ENCODE data around the gene IKZF1. TPM values are rescaled to one million over a fixed set of nuclear protein-coding genes. Genes with fewer than 3 reads are reported as not detected.

The IKZF1 gene
- total RNA-seq, 1 experiment from 2014 or later = 0.57 TPM

DNA sequence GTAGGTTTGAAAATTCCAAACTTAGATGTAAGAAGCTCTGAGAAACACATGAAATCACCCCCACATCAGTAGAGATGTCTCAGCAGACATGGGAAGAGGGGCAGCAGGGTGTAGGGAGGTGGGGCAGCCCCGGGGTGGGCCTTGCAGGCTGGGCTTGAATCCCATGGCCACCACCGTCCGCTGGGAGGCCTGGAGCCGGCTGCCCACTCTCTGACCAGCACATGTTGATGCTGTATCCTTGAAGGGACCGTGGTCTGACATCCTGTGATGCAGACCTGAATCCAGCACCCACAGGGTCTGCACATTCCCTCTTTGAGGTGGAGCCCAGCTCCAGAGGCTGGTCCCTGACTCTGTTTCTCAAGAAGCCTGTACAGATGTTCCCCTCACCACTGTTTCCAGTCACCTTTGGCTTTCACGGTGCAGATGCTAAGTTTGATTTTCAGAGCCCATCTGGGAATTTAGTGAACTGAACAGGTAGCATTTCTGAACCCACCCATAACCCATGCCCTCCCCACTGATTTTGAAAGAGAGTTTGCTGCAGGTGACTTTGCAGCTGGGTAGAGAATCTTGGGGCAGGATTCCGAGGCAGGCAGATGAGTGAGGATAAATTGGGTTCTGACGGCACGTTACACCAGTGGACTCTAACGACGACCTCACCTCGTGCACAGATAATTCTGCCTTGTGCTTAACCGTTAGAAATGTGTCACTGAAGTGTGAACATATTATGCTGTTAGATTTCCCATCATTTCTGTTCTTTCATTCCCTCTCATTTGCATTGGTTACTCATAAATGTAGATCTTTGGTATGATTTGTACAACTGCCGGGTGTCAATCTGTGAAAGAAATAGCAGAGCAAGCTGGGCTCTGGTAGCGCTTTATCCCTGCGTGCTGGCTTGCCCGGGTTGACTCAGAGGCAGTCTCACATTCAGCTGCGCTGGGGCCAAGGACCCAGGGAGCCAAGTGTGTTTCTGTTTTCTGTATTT lies 45.7 kb downstream of the IKZF1 start:
- POLR2A ChIA-PET = no interaction called here
- TF ChIP-seq TCF7L2 (IDR thresholded peaks at IDR 0.05; ENCODE audit: borderline replicate concordance, extremely low read depth, insufficient read depth, insufficient read length) (no peak), SRF (IDR thresholded peaks at IDR 0.05; ENCODE audit: low read depth) (no peak), SP1 (IDR thresholded peaks at IDR 0.05; ENCODE audit: low read depth) (no peak), ZBTB33 (IDR thresholded peaks at IDR 0.05; ENCODE audit: extremely low read depth, insufficient replicate concordance, low read length) (no peak), POLR2AphosphoS5 (IDR thresholded peaks at IDR 0.05; ENCODE audit: low read depth, low read length) (no peak), ELF1 (IDR thresholded peaks at IDR 0.05; ENCODE audit: borderline replicate concordance, low read depth) (no peak), SIN3A (IDR thresholded peaks at IDR 0.05; ENCODE audit: low read depth) (no peak), EZH2phosphoT487 (IDR thresholded peaks at IDR 0.05; ENCODE audit: borderline replicate concordance) (no peak), JUND (IDR thresholded peaks at IDR 0.05) (no peak), CEBPB (IDR thresholded peaks at IDR 0.05; ENCODE audit: low read depth) (no peak), MAX (IDR thresholded peaks at IDR 0.05) (no peak), EGR1 (IDR thresholded peaks at IDR 0.05; ENCODE audit: low read depth) (no peak), FOSL1 (IDR thresholded peaks at IDR 0.05; ENCODE audit: low read depth) (no peak), ATF3 (IDR thresholded peaks at IDR 0.05) (no peak)
- no peaks in the 10 kb centered on the region for H3K9me2 ChIP-seq (ENCODE audit: insufficient read depth)
- no peak overlapping the region for H3K27ac ChIP-seq (ENCODE audit: low read depth, low read length)
- ATAC-seq (no peak), DNase-seq (ENCODE audit: low read depth, low spot score) (no peak)
- H3K4me2 ChIP-seq (ENCODE audit: low read length) = no peak overlapping the region
- no peaks in the 10 kb centered on the region for H4K20me1 ChIP-seq (ENCODE audit: insufficient read depth)
- 0 out of 2 replicates have a peak, but pooled peaks cover 6% of the 10 kb centered on the region for H3K27me3 ChIP-seq (ENCODE audit: insufficient read depth, low read length)
- intact Hi-C loops (cut with micrococcal nuclease) = no loop called here
- CTCF ChIA-PET = no interaction called here
- H3K36me3 ChIP-seq (ENCODE audit: control insufficient read depth in 1 of 2, insufficient read depth in 2 of 2, low read length in 2 of 2) = no peaks in the 10 kb centered on the region
- H3K9ac ChIP-seq (ENCODE audit: low read length) = no peak overlapping the region
- no peaks in the 10 kb centered on the region for H3K4me1 ChIP-seq (ENCODE audit: control insufficient read depth in 1 of 2, insufficient read depth in 2 of 2, low read length in 2 of 2)
- H3K4me3 ChIP-seq (replicated peaks in 1 of 2; ENCODE audit: low read depth in 1 of 2, low read length in 2 of 2) = no peak overlapping the region
- H3K9me3 ChIP-seq (ENCODE audit: control insufficient read depth in 1 of 2, insufficient read depth in 1 of 2, low read depth in 1 of 2, low read length in 2 of 2) = no peaks in the 10 kb centered on the region
- RAD21 ChIA-PET (ENCODE audit: low non-redundant PET in 1 of 2, low total read pairs in 2 of 2, uncharacterized antibody in 2 of 2, unreplicated experiment in 2 of 2) = no interaction called here
- BruUV-seq (replicated peaks) = no TSS peak
- no peak overlapping the region for H2AFZ ChIP-seq (ENCODE audit: low read depth, low read length, poor library complexity, severe bottlenecking)
- H3K79me2 ChIP-seq (ENCODE audit: insufficient read depth, low read length) = no peaks in the 10 kb centered on the region
